Natural killer cell (primary cell): ENCODE measurements around the gene SLC26A2. TPM values are rescaled to one million over a fixed set of nuclear protein-coding genes. Genes with fewer than 3 reads are reported as not detected.

Experiments used
- ATAC-seq, 3 donors: fragments of 150-1000 bp in 2 of 3; fragments of 200-7000 bp in 1 of 3; cut with Tn5 transposase; 1 replicate in 1 of 3; 2 replicates in 2 of 3; pipeline ENCODE4 v1.10.0; 2021; ENCODE audit warnings: mild to moderate bottlenecking in 2 of 3, moderate library complexity in 2 of 3
- DNase-seq, 2 donors: peaks; one replicate each; pipeline versions ENCODE4 v3.0.0 to v3.0.0-alpha.2; 2013 to 2021; ENCODE audit warnings: mixed read lengths in 1 of 2
- H3K27ac ChIP-seq: one replicate; pipeline ENCODE4 v1.5.1; 2013; ENCODE audit warnings: mild to moderate bottlenecking, low read length
- H3K27me3 ChIP-seq: one replicate; pipeline ENCODE4 v1.6.1; 2013; ENCODE audit warnings: low read length; ENCODE audit not compliant: control insufficient read depth, insufficient read depth
- H3K36me3 ChIP-seq: one replicate; pipeline ENCODE4 v1.6.1; 2013; ENCODE audit warnings: low read length; ENCODE audit not compliant: control insufficient read depth, insufficient read depth
- H3K4me1 ChIP-seq: one replicate; pipeline ENCODE4 v1.6.1; 2013; ENCODE audit warnings: low read length; ENCODE audit not compliant: control insufficient read depth, insufficient read depth
- H3K4me3 ChIP-seq: one replicate; pipeline ENCODE4 v1.5.1; 2013; ENCODE audit warnings: low read length
- H3K9me3 ChIP-seq: one replicate; pipeline ENCODE4 v1.6.1; 2013; ENCODE audit warnings: low read length; ENCODE audit not compliant: control insufficient read depth, insufficient read depth
- H3K27ac Mint-ChIP-seq, 2 donors: one replicate each; pipeline ENCODE4 v1.8.0; 2022; ENCODE audit warnings: mild to moderate bottlenecking in 2 of 2, mixed read lengths in 2 of 2, moderate library complexity in 1 of 2
- H3K27me3 Mint-ChIP-seq, 2 donors: one replicate each; pipeline ENCODE4 v1.8.0; 2022; ENCODE audit warnings: low read depth in 2 of 2, mixed read lengths in 2 of 2
- H3K36me3 Mint-ChIP-seq: one replicate; pipeline ENCODE4 v1.8.0; 2022; ENCODE audit warnings: mixed read lengths
- H3K4me1 Mint-ChIP-seq, 2 donors: one replicate each; pipeline ENCODE4 v1.8.0; 2022; ENCODE audit warnings: mixed read lengths in 2 of 2
- H3K4me3 Mint-ChIP-seq: one replicate; pipeline ENCODE4 v1.8.0; 2022; ENCODE audit warnings: mild to moderate bottlenecking, moderate library complexity, mixed read lengths
- H3K9me3 Mint-ChIP-seq, 2 donors: one replicate each; pipeline ENCODE4 v1.8.0; 2022; ENCODE audit warnings: mixed read lengths in 2 of 2
- CTCF ChIP-seq: fragments of 200-600 bp; IDR thresholded peaks from one replicate; pipeline ENCODE4 v1.8.0; 2022; ENCODE audit warnings: antibody characterized with exemption
- WGBS: methylation state at CpG from one replicate; pipeline ENCODE4 v1.1.7; 2013; ENCODE audit warnings: missing lambda C conversion rate; ENCODE audit not compliant: insufficient coverage; 5-methylcytosine and 5-hydroxymethylcytosine counted together
- intact Hi-C: fragments of 100-400 bp; cut with micrococcal nuclease; formaldehyde crosslinking; loops from one replicate; pipeline ENCODE4 v1.14.2; 2022
- total RNA-seq, 4 donors: library from RNA; stranded (reverse); fragments of 120-200 nt in 1 of 4; gene quantifications; one replicate each; pipeline versions ENCODE4 v1.2.3 to v1.2.4, GENCODE V29; 2013 to 2022

The SLC26A2 gene
- total RNA-seq, result 10 to 100 TPM in 1 of 3 donors, 1 to 10 TPM in 2; 6.2 to 10.9 (median 8.1) TPM
- 14.4 TPM for total RNA-seq (2013)

DNA sequence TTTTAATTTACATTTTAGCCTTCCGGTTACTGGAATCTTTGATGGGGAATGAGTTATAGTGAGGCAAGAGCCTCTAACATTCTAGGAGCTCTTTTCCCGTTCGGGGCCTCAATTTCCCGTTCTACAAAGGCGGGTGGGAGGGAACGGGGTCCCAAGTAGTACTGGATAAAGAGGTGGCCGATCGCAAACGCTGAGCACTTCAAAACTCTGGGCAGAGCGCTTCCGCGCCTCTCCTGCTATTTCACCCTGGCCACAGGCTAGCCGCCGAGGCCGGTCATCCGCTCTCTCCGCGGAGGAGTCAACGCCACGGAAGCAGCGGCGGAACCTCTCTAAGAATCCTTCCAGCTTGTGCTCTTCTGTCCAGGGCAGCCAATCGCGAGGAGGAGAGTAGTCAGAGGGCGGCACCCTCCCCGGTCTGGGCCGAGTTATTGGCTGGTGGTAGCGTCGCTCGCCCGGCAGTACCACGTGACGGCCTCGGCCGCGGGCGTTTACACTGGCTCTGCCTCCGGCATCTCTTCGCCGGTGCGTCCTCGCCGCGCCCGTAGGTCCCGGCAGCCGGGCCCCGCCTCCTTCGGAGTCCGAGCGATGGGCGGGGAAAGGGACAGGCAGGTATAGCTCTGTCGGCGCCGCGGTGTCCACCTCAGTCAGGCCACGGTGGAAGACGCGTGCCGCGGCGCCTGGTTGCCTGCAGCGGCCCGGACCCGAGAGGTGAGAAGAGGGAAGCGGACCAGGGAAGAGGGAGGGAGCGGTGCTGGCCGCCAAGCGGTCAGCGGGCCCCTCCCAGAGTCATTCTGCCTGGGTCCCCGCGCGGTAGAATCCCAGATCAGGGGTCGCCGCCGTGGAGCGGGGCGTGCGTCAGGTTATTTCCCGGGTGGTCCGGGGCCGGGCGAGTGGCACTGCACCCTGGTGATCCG lies at the start of gene SLC26A2:
Gene SLC26A2 (plus strand): TSS at position 487 of the 914 bp plus-strand sequence. CDS start 16,895 bp downstream, outside the sequence.
- Mint-ChIP-seq H3K4me3 (peak within 1 kb of the TSS; percentile 97), H3K4me1 (peaks cover 29 to 36% of the 10 kb centered on the region in 2 donors), H3K27ac (peak within 1 kb of the TSS; percentile 95 to 96), H3K27me3 (no peaks in the 10 kb centered on the region), H3K9me3 (no peaks in the 10 kb centered on the region), H3K36me3 (no peaks in the 10 kb centered on the region)
- peak; percentile 96 to 99 (median 98) for ATAC-seq
- intact Hi-C loops, result loop anchor here (1.0 to 2.0 kb wide), 2 partner anchors 41 to 86 kb away; no protein-coding TSS in a partner anchor
- no peaks in the 10 kb centered on the region for H3K36me3 ChIP-seq
- no peaks in the 10 kb centered on the region for H3K9me3 ChIP-seq
- TF ChIP-seq CTCF, result no peak
- H3K27ac ChIP-seq, result peak within 1 kb of the TSS; percentile 80
- peak; percentile 91 to 96 for DNase-seq
- WGBS, result under 1% methylated on average over 84 of the region's 84 CpGs
- no peaks in the 10 kb centered on the region for H3K27me3 ChIP-seq
- peaks cover 17% of the 10 kb centered on the region for H3K4me1 ChIP-seq
- H3K4me3 ChIP-seq, result peak within 1 kb of the TSS; percentile 87

DNA sequence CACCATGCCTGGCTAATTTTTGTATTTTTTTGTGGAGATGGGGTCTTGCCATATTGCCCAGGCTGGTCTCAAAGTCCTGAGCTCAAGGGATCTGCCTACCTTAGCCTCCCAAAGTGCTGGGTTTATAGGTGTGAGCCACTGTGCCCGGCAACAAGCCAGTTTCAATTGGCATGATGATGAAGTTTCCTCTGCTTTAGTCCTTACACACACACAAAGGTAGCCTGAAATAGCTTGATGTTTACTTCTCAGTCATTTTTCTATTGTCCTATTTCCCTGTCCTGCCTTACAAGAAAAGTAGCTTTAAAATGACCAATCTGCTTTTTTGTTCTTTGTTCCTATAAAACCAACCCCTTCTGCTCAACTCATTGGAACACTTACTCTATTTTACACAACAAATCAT lies 49.5 kb upstream of the SLC26A2 start:
- Histone ChIP-seq H3K27ac (no peak overlapping the region), H3K4me1 (no peaks in the 10 kb centered on the region), H3K27me3 (peaks cover 3% of the 10 kb centered on the region), H3K9me3 (no peaks in the 10 kb centered on the region), H3K36me3 (no peaks in the 10 kb centered on the region), H3K4me3 (no peak overlapping the region)
- Mint-ChIP-seq H3K27ac (no peak overlapping the region), H3K4me3 (no peak overlapping the region), H3K27me3 (peaks cover 16 to 20% of the 10 kb centered on the region in 2 donors), H3K36me3 (no peaks in the 10 kb centered on the region), H3K9me3 (no peaks in the 10 kb centered on the region), H3K4me1 (no peaks in the 10 kb centered on the region)
- DNase-seq (no peak), ATAC-seq (no peak)
- WGBS, result 91% methylated on average over 1 of the region's 1 CpG
- intact Hi-C loops, result no loop called here
- TF ChIP-seq CTCF, result no peak

DNA sequence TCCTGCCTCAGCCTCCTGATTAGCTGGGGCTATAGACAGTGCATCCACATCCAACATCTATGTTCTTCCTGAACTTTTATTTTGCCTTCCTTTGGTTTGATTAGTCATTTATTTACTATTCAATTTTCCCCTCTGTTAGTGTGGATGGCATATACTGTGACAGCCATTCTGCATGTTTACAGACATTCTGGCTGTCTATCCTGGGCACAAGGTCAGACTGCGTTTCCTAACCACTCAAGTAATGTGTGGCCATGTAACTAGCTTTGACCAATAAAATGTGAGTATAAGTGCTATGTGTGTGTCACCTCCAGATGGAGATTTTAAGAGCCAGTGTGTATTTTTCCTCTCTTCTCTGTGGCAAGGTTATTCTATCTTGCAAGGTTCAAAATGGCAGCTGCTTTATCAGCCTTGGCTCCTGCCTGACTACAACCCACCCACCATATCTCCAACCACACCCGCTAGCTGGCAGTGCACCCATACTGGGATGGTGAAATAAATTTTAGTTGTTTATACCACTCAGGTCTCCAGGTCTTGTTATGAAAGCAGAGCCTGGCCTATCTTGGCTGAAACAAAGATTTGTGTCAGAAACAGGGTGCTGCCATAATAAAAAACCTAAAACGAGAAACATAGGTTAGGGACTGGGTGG lies 48.2 kb upstream of the SLC26A2 start:
- intact Hi-C loops, result no loop called here
- 90% methylated on average over 2 of the region's 3 CpGs for WGBS
- no peak overlapping the region for H3K27ac Mint-ChIP-seq

More for the DNA sequence above, 48.2 kb upstream of the SLC26A2 start:
- Mint-ChIP-seq H3K36me3 (no peaks in the 10 kb centered on the region), H3K4me3 (no peak overlapping the region), H3K9me3 (no peaks in the 10 kb centered on the region), H3K27me3 (peaks cover 19 to 20% of the 10 kb centered on the region in 2 donors), H3K4me1 (no peaks in the 10 kb centered on the region)
- no peak for TF ChIP-seq CTCF
- ATAC-seq, result no peak
- Histone ChIP-seq H3K27me3 (peaks cover 3% of the 10 kb centered on the region), H3K36me3 (no peaks in the 10 kb centered on the region), H3K27ac (no peak overlapping the region), H3K4me3 (no peak overlapping the region), H3K9me3 (no peaks in the 10 kb centered on the region), H3K4me1 (no peaks in the 10 kb centered on the region)
- no peak for DNase-seq
